Hematopoietic multipotent progenitor cell (in vitro differentiated cells): ENCODE data around the gene CROCC2. TPM values are rescaled to one million over a fixed set of nuclear protein-coding genes. Genes with fewer than 3 reads are reported as not detected.
A peak's percentile ranks its signal among the peaks of the same experiment; 100 is the strongest.

Experiments
- DNase-seq, 3 donors: peaks; one replicate each; pipeline ENCODE4 v3.0.0-alpha.2; 2011 to 2015; ENCODE audit warnings: low read depth in 2 of 3, low spot score in 2 of 3
- total RNA-seq: library from RNA; depleted of rRNA; stranded (reverse); fragments of >200 nt; gene quantifications from one replicate; pipeline ENCODE4 v1.2.3, GENCODE V29; 2012

CROCC2 gene
- total RNA-seq, 1 donor = not detected

- no peak for DNase-seq
These were observed 30.7 kb upstream of the CROCC2 start for GRCh38 chr2:240875228-240876034.

- no peak for DNase-seq
These were observed 30.1 kb upstream of the CROCC2 start for GRCh38 chr2:240876035-240876474.

- no peak for DNase-seq
These were observed 29.5 kb upstream of the CROCC2 start for GRCh38 chr2:240876475-240877251.

GRCh38 chr2:240877460-240878340 lies 28.4 kb upstream of the CROCC2 start:
- DNase-seq = no peak

DNA sequence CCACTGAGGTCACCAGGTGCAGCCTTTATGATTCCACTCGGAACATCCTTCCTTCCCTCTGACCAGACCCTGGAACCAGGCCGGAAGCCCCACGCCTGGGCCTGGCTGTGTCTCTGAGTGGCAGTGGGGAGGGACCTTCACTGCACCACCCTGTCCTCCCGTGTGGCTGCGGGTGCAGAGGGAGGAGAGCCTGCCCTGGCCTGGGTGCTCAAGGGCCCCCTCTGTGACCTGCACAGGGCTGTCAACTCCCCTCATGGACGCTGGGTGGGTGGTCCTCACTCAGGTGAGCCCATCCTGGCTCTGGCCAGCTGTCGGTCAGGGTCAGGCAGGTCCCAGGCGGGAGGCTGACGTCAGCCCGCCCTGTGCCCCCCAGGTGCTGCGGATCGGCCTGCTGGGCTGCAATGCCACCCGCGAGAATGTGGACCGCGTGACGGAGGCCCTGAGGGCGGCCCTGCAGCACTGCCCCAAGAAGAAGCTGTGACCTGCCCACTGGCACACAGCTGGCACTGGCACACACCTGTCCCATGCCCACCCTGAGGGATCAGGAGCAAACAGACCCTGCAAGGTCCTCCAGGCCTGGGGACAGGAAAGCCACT lies 27.7 kb upstream of the CROCC2 start:
- no peak for DNase-seq

DNA sequence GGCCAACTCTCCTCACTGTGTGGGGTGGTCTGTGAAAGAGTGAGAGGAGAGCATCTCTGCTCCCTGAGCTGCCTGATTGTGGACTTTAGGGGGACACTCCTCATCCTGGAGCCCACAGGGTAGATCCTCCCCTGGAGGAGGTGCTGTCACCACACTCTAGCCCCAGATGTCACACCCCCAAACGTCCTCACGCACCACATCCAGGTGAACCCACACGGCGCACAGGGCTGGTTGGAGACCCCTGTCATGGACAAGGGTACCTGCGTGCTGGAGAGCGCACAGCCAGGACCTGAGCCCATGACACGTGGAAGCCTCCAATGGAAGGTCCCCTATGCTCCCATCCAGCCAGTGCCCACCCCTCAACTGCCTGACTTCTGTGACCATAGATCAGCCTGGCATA lies 27.0 kb upstream of the CROCC2 start:
- DNase-seq = no peak

DNA sequence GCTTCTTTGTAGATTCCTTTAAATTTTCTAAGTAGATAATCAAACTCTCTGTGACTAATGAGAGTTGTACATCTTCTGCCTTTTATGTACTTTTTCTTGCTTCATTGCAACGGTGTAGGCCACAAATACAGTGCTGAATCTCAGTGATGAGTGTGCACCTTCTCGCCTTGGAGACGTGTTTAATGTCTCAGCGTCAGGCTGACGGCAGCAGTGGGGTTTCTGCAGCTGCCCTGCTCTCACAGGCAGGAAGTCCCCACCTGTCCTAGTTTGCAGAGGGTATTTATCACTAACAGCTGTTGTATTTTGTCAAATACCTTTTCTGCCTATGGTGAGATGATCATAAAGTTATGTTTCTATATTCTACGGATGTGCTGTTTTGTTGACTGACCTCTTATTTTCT lies 24.2 kb upstream of the CROCC2 start:
- DNase-seq = no peak

DNA sequence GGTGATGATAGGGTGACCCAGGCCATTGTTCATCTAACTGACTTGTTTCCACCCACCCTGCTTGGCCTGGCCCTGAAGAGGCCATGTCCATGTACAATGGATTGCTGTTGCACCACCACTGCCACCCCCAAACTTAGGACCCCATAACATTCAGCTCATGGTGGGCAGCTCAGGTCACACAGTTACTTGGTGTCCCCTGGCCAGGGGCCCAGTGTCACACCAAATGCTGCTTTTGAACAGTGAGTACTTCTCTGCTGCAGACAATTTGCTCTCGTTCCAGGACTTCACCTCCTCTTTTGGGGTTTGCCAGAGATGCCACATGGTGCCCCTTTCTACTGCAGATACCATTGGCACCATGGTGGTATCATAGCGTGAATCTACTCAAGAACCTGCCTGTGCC lies 21.9 kb upstream of the CROCC2 start:
- no peak for DNase-seq

GRCh38 chr2:240884745-240885144 lies 21.4 kb upstream of the CROCC2 start:
- DNase-seq = no peak

- DNase-seq = no peak
These were observed 20.6 kb upstream of the CROCC2 start for GRCh38 chr2:240885566-240885965.

DNA sequence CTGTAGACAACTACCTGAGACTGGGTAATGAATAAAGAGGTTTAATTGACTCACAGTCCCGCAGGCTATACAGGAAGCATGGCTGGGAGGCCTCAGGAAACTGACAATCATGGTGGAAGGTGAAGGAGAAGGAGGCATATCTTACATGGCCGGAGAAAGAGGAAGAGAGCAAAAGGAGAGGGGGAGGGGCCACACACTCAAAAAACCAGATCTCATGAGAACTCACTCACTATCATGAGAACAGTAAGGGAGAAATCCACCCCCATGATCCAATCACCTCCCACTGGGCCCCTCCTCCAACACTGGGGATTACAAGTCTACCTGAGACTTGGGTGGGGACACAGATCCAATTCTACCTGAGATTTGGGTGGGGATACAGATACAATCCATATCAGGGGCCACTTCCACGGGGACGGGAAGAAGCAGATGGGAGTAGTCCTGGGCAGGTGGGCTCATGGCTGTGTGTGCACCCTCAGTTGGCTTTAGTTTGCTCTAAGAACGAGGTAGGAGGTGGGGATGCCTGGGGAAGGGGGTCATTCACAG lies 20.0 kb upstream of the CROCC2 start:
- DNase-seq = peak in 2 of 3 donors; percentile 22 to 63

- no peak for DNase-seq
These were observed 19.2 kb upstream of the CROCC2 start for GRCh38 chr2:240886678-240887609.

- DNase-seq = no peak
These were observed 18.5 kb upstream of the CROCC2 start for GRCh38 chr2:240887631-240888030.

DNA sequence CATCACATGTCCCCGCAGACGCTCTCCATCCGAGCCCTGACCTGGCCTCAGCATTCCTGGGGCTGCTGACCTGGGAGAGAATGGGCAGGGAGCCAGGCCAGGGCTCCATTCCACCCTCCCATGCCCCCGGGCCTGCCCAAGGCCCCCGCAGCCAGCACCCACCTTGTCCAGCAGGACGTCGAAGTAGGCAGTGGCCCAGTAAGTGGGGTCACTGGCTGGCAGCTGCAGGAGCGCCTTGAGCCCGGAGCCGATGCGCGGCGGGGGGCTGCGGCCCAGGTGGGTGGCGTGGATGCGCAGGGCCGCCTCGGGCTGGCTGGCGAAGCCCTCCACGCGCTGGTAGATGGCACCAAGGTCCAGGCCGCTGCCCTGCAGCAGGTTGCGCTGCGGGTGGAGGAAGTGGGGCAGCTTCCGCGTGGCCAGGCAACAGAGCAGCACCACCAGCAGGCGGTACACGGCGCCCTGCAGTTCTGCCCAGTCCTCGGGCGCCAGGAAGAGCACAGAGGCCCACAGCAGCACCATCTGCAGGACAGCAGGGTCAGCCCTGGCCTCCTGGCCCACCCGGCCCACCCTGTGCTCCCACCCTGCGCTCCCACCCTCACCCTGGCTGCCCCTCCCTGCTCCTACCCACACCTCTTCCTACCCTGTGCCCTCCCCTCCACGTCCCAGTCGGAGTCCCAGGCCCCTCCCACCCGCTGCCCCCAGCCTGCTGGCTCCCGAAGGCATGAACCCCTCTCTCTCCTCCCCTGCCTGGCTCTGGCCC lies 17.8 kb upstream of the CROCC2 start:
- DNase-seq = no peak

GRCh38 chr2:240888890-240889573 lies 17.1 kb upstream of the CROCC2 start:
- no peak for DNase-seq

DNA sequence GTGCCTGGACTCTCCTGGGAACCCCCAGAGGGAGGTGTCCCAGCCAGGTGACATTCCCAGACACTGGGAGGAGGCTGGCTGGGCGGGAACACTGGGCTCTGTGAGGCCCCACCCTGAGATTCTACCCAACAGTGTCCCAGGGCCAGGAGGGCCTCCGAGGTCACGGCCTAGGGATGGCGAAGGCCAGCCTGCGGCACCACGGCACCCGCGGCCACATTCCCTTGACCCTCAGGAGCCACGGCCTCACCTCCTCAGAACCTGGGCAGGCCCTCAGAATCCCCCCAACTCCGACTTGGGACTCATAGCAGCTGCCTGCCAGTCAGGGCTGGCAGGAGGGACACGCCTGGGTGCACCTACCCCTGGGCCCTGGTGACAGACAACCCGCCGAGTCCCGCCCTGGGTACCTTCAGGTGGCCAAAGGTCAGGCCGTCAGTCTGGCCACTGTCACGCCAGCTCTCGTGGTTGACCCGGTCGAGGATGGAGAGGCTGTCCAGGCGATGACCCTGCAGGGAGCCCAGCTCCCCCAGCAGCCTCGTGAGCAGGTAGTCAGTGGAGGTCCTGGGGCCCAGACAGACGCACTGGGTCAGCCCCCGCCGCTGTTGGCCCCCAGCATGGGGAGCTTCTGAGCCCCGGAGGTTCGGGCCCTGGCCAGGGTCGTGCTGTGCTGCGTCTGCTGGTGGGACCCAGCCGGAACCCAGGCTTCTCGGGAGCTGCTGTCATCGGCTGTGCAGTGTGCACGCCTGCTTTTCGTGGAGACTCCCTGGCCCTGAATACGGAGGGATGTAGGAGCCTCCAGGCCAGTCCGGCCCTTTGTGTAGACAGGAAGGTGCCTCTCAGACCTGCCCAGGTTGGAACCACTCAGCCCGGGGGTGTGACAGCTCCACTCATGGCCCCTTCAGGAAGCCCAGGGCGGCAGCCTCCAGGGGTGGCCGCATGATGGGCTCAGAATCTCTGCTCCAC lies 16.3 kb upstream of the CROCC2 start:
- DNase-seq = no peak

GRCh38 chr2:240890691-240891090 lies 15.4 kb upstream of the CROCC2 start:
- DNase-seq = no peak
